Type B pancreatic cell (in vitro differentiated cells): ENCODE data around the gene CHPF2. TPM values are rescaled to one million over a fixed set of nuclear protein-coding genes. Genes with fewer than 3 reads are reported as not detected.
A peak's percentile ranks its signal among the peaks of the same experiment; 100 is the strongest.

Experiments used
- DNase-seq: peaks from one replicate; pipeline ENCODE4 v3.0.0; 2021; ENCODE audit warnings: mixed read lengths; ENCODE audit not compliant: unreplicated experiment; ENCODE audit errors: extremely low spot score
- H3K27ac Mint-ChIP-seq: 2 replicates; pipeline ENCODE4 v1.8.0; 2021; ENCODE audit warnings: mild to moderate bottlenecking, mixed read lengths
- H3K27me3 Mint-ChIP-seq: 2 replicates; pipeline ENCODE4 v1.8.0; 2021; ENCODE audit warnings: mixed read lengths
- H3K36me3 Mint-ChIP-seq: 2 replicates; pipeline ENCODE4 v1.8.0; 2021; ENCODE audit warnings: mixed read lengths
- H3K4me1 Mint-ChIP-seq: one replicate; pipeline ENCODE4 v1.8.0; 2021; ENCODE audit warnings: mixed read lengths; ENCODE audit not compliant: unreplicated experiment
- H3K4me3 Mint-ChIP-seq: 2 replicates; pipeline ENCODE4 v1.8.0; 2021; ENCODE audit warnings: mild to moderate bottlenecking, mixed read lengths
- H3K9me3 Mint-ChIP-seq: 2 replicates; pipeline ENCODE4 v1.8.0; 2021; ENCODE audit warnings: mixed read lengths
- total RNA-seq: library from RNA; stranded (reverse); gene quantifications from 2 replicates; pipeline ENCODE4 v1.2.1, GENCODE V29; 2021; ENCODE audit warnings: low replicate concordance
- TF ChIP-seq, protein P1 (sequence below): fragments of 200-600 bp; sonication (generic); conservative IDR thresholded peaks from 2 replicates; pipeline ENCODE4 v1.5.0; 2021; ENCODE audit warnings: antibody characterized with exemption, mild to moderate bottlenecking

Gene CHPF2
- total RNA-seq, 1 donor from 2014 or later, result 44.4 TPM

DNA sequence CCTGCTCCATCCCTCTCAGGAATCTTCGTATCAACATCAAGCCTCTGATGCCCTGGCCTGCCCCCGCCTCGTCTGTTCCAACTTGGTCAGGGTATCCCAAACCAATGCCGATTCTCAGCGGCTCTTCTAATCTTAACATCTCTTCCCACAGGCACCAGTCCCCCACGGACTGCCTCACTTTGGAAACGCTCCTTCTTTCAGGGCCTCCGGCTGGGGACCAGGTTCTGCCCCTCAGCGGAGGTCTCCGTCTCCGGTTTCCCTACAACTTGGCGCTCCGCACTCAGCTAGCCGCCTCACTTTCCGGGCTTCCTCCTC is 5.8 kb upstream of the CHPF2 start:
- Mint-ChIP-seq H3K36me3 (peaks cover 21% of the 10 kb centered on the region), H3K4me3 (peak overlapping the region; percentile 99), H3K27ac (peak overlapping the region; percentile 98), H3K9me3 (no peaks in the 10 kb centered on the region), H3K4me1 (peaks cover 37% of the 10 kb centered on the region), H3K27me3 (no peaks in the 10 kb centered on the region)
- no peak for DNase-seq
- TF ChIP-seq, protein P1, sequence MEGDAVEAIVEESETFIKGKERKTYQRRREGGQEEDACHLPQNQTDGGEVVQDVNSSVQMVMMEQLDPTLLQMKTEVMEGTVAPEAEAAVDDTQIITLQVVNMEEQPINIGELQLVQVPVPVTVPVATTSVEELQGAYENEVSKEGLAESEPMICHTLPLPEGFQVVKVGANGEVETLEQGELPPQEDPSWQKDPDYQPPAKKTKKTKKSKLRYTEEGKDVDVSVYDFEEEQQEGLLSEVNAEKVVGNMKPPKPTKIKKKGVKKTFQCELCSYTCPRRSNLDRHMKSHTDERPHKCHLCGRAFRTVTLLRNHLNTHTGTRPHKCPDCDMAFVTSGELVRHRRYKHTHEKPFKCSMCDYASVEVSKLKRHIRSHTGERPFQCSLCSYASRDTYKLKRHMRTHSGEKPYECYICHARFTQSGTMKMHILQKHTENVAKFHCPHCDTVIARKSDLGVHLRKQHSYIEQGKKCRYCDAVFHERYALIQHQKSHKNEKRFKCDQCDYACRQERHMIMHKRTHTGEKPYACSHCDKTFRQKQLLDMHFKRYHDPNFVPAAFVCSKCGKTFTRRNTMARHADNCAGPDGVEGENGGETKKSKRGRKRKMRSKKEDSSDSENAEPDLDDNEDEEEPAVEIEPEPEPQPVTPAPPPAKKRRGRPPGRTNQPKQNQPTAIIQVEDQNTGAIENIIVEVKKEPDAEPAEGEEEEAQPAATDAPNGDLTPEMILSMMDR, result no peak

DNA sequence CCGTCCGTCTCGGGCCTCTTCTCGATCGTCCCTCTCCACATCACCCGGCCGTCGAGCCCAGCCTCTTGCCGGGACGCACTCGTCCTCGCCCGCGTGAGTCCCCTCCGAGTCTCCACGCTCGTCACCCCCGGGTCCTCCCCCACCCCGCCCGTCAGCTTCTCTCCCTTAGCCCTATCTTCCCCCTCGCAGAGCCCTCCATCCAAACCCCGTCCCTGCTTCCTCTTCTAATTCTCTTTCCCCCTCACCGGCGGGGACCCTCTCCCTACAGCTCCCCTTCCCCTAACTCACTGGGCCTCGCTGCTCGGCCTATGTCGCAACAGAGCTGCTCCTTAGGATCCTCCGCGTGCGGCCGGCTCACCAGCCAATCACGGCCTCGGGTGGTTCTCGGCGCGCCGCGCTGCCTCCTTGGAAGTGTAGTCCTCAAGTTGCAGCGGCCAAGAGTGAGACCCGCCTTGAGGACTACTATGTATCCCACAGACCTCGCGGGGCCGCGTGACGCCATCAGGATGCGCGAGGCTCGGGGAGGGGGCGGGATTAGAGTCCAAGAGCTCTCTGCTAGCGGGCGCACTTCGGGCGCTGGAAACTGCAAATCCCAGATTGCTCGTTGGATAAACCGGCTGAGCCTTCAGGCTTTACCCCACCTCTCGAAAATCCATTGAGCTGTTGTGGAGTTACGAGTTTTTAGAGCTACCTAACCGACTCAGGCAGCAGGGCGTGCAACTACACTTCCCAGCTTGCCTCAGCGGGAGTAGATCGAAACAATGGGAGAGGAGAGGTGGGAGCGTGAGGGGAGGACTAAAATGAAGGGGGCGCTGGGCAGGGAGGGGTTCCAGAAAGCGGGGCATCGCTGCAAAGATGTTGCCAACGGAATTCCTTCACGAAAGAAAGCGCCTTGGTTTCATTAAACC is 5.2 kb upstream of the CHPF2 start, which contains the start of gene ABCF2:
ABCF2 (minus strand) TSS at position 331 of the 908 bp plus-strand sequence. CDS start 747 bp downstream, outside the sequence.
- peak within 1 kb of the TSS; percentile 99 for H3K4me3 Mint-ChIP-seq
- H3K36me3 Mint-ChIP-seq, result peaks cover 21% of the 10 kb centered on the region
- H3K27ac Mint-ChIP-seq, result peak within 1 kb of the TSS; percentile 98
- H3K27me3 Mint-ChIP-seq, result no peaks in the 10 kb centered on the region
- TF ChIP-seq, protein P1, result no peak
- H3K4me1 Mint-ChIP-seq, result peaks cover 43% of the 10 kb centered on the region
- H3K9me3 Mint-ChIP-seq, result no peaks in the 10 kb centered on the region
- peak; percentile 99 for DNase-seq

DNA sequence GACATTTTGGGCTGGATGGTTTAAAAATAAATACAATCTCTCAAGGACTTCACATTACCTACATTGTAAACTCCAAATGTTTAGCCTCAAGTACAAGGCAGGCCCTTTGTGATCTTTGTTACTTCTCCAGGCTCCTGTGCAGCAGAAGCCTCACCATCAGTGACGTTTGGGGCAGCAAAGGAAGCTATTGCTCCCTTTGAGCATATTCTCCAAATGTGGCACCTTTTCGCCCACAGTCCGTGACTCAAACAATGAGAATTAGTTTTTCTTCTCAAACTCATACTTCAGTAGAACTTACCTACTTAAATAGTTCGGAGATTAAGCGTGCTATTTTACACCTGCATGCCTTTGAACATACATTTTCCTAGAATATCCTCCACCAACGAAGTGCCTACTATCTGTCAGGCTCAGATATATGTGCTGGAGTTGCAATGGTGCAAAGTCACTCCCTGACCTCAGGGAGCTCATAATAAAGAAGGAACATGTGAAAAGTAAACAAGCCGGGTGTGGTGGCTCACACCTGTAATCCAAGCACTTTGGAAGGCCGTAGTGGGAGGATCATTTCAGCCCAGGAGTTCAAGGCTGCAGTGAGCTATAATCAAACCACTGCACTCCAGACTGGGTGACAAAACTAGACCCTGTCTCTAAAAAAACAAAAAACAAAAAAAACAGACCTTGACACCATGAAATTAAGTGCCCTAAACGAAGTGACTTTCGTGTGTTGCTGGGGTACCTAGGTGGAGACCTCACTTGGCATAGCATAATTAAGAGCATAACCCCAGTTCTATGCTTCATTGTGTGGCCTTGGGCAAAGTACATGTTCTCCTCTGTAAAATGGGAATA is 4.0 kb upstream of the CHPF2 start:
- peak overlapping the region; percentile 99 for H3K4me3 Mint-ChIP-seq
- no peaks in the 10 kb centered on the region for H3K27me3 Mint-ChIP-seq
- peaks cover 47% of the 10 kb centered on the region for H3K4me1 Mint-ChIP-seq
- TF ChIP-seq, protein P1, result no peak
- no peak for DNase-seq
- H3K36me3 Mint-ChIP-seq, result peaks cover 16% of the 10 kb centered on the region
- H3K9me3 Mint-ChIP-seq, result no peaks in the 10 kb centered on the region
- H3K27ac Mint-ChIP-seq, result peak overlapping the region; percentile 98

DNA sequence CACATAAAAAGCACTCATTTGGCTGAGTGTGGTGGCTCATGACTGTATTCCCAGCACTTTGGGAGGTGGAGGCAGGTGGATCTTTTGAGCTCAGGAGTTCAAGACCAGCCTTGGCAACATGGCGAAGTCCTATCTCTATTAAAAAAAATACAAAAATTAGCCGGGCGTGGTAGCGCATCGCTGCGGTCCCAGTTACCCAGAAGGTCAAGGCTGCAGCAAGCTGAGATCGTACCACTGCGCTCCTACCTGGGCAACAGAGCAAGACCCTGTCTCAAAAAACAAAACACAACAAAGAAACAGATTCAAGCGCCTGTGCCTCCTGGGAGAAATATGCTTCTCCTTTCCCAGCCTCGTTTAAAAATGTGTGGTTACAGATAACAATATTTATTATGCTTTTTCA is 3.0 kb upstream of the CHPF2 start:
- DNase-seq, result no peak
- TF ChIP-seq, protein P1, result no peak
- no peak overlapping the region for H3K4me3 Mint-ChIP-seq
- H3K27me3 Mint-ChIP-seq, result no peaks in the 10 kb centered on the region
- no peak overlapping the region for H3K27ac Mint-ChIP-seq
- H3K9me3 Mint-ChIP-seq, result no peaks in the 10 kb centered on the region
- peaks cover 53% of the 10 kb centered on the region for H3K4me1 Mint-ChIP-seq
- H3K36me3 Mint-ChIP-seq, result peaks cover 11% of the 10 kb centered on the region

DNA sequence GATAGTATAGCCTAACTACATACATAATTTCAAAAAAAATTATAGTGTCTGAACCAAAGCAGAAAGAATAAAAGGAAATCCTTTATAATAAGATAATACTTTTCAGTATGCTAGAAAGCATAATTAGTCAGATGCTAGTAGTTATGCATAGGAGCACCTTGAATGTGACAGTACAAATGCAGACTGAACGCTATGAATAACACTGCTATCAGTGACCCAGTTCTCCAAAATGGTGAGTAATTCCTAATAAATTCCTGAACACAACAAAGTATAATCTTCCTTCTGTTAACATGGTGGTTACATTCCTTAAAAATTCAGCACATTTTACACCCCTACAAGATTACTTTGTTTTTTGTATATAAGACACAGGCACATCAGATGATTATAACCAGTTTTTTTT is 1.2 kb upstream of the CHPF2 start:
- H3K4me3 Mint-ChIP-seq, result peak overlapping the region; percentile 77
- H3K27me3 Mint-ChIP-seq, result no peaks in the 10 kb centered on the region
- H3K27ac Mint-ChIP-seq, result peak overlapping the region; percentile 50
- H3K9me3 Mint-ChIP-seq, result no peaks in the 10 kb centered on the region
- peaks cover 43% of the 10 kb centered on the region for H3K4me1 Mint-ChIP-seq
- TF ChIP-seq, protein P1, result no peak
- H3K36me3 Mint-ChIP-seq, result peaks cover 4% of the 10 kb centered on the region
- no peak for DNase-seq
